Measurements from ENCODE around the gene NKX1-2. TPM values are rescaled to one million over a fixed set of nuclear protein-coding genes. Genes with fewer than 3 reads are reported as not detected.
A peak's percentile ranks its signal among the peaks of the same experiment; 100 is the strongest.

Gene NKX1-2
- polyA plus RNA-seq, 1 of the 3 experiments (the other 2 are of a cell fraction): not detected

DNA sequence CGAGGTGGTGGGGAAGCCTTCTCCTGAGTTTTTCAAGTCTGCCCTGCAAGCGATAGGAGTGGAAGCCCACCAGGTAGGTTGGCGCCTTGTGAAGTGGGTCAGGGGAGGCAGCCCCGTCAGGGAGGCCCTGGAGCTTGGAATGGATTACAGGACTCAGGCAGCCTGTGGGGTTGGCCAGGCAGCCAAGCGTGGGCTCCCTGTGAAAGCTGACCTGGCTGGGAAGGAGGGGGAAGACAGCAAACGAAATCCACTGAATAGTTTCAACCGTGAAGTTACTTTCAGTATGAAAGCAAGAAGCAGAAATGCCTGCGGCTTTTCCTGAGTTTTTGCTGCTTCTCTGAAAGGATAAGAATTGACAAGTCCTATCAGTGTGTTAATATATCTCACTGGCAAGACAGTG is 48.2 kb upstream of the NKX1-2 start (continued):
- TF ChIP-seq, protein P1, sequence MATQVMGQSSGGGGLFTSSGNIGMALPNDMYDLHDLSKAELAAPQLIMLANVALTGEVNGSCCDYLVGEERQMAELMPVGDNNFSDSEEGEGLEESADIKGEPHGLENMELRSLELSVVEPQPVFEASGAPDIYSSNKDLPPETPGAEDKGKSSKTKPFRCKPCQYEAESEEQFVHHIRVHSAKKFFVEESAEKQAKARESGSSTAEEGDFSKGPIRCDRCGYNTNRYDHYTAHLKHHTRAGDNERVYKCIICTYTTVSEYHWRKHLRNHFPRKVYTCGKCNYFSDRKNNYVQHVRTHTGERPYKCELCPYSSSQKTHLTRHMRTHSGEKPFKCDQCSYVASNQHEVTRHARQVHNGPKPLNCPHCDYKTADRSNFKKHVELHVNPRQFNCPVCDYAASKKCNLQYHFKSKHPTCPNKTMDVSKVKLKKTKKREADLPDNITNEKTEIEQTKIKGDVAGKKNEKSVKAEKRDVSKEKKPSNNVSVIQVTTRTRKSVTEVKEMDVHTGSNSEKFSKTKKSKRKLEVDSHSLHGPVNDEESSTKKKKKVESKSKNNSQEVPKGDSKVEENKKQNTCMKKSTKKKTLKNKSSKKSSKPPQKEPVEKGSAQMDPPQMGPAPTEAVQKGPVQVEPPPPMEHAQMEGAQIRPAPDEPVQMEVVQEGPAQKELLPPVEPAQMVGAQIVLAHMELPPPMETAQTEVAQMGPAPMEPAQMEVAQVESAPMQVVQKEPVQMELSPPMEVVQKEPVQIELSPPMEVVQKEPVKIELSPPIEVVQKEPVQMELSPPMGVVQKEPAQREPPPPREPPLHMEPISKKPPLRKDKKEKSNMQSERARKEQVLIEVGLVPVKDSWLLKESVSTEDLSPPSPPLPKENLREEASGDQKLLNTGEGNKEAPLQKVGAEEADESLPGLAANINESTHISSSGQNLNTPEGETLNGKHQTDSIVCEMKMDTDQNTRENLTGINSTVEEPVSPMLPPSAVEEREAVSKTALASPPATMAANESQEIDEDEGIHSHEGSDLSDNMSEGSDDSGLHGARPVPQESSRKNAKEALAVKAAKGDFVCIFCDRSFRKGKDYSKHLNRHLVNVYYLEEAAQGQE (IDR thresholded peaks at IDR 0.05; ENCODE audit: low read depth, low read length): no peak
- TF ChIP-seq EZH2phosphoT487 (IDR thresholded peaks at IDR 0.05; ENCODE audit: borderline replicate concordance, low read depth): no peak

GRCh38 chr10:124497196-124497881 is 47.5 kb upstream of the NKX1-2 start:
- no peaks in the 10 kb centered on the region for H3K9me3 ChIP-seq
- peaks cover 0 to 26% of the 10 kb centered on the region in 2 experiments; a peak in 1 of 4 replicates for H3K4me1 ChIP-seq (ENCODE audit: control insufficient read depth in 1 of 2, insufficient read depth in 2 of 2, low read depth in 1 of 2, low read length in 1 of 2)
- TF ChIP-seq CTCF (IDR thresholded peaks at IDR 0.05): no peak
- TF ChIP-seq JUND (IDR thresholded peaks at IDR 0.05): no peak
- H3K27me3 ChIP-seq (ENCODE audit: insufficient read depth): no peaks in the 10 kb centered on the region
- H3K79me2 ChIP-seq (ENCODE audit: insufficient read depth): no peaks in the 10 kb centered on the region
- 87% methylated on average over 14 of the region's 15 CpGs for WGBS (ENCODE audit: low lambda C conversion rate)
- H3K9ac ChIP-seq: no peak overlapping the region
- no peaks in the 10 kb centered on the region for H3K9me2 ChIP-seq
- ChIA-PET POLR2A (no interaction called here), CTCF (interaction anchor here (1.3 kb wide), 1 partner anchor 80 kb away, joined by 3 read pairs; no protein-coding TSS in a partner anchor)
- H3K36me3 ChIP-seq (replicated peaks in 1 of 2; ENCODE audit: control insufficient read depth in 1 of 2, insufficient read depth in 2 of 2, low read length in 1 of 2): peaks cover 0 to 14% of the 10 kb centered on the region in 2 experiments
- no peak overlapping the region for H3K4me2 ChIP-seq
- peak overlapping the region in 1 of 2 experiments; percentile 30; a peak in 1 of 4 replicates for H3K27ac ChIP-seq (ENCODE audit: low read depth in 2 of 2, low read length in 1 of 2)
- H4K20me1 ChIP-seq (ENCODE audit: insufficient read depth): no peaks in the 10 kb centered on the region
- H3K4me3 ChIP-seq (ENCODE audit: low read depth in 2 of 2, low read length in 1 of 2): no peak overlapping the region
- no peaks in the 10 kb centered on the region for H3F3A ChIP-seq (replicated peaks; ENCODE audit: insufficient read depth)
- DNase-seq: peak; percentile 61
- H2AFZ ChIP-seq (ENCODE audit: low read depth): no peak overlapping the region

DNA sequence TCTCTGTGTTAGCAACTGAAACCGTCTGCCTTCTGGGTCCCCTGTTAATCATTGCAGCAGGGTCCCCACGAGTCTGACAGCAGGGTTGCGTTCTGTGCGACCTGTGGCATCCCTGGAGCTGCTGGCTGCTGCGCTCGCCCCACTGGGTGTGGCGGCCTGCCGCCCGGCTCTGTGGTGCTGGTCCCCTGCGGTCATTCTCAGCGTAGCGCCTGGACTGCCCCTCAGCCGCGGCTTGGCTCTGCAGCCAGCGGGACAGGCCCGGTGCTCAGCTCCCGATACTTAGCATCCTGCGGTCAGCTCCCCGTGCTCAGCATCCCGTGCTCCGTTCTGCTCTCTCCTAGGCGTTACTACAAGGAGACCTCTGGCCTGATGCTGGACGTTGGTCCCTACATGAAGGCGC is 46.8 kb upstream of the NKX1-2 start:
- TF ChIP-seq NFIC (IDR thresholded peaks at IDR 0.05; ENCODE audit: borderline replicate concordance): no peak
- TF ChIP-seq GATA2 (CRISPR knock-in tag; IDR thresholded peaks at IDR 0.05): no peak
- no peak for TF ChIP-seq YY1 (IDR thresholded peaks at IDR 0.05; ENCODE audit: low read depth)
- no peak for TF ChIP-seq TCF12 (IDR thresholded peaks at IDR 0.05)
- TF ChIP-seq MEF2A (IDR thresholded peaks at IDR 0.05; ENCODE audit: borderline replicate concordance, low read depth): no peak
- no peak for TF ChIP-seq EZH2phosphoT487 (IDR thresholded peaks at IDR 0.05; ENCODE audit: borderline replicate concordance, low read depth)
- Histone ChIP-seq H3F3A (replicated peaks; ENCODE audit: insufficient read depth) (no peaks in the 10 kb centered on the region), H3K4me3 (ENCODE audit: low read depth in 2 of 2, low read length in 1 of 2) (no peak overlapping the region), H3K9ac (no peak overlapping the region), H3K27ac (ENCODE audit: low read depth in 2 of 2, low read length in 1 of 2) (peak overlapping the region in 1 of 2 experiments; percentile 51; a peak in 1 of 4 replicates), H3K4me1 (ENCODE audit: control insufficient read depth in 1 of 2, insufficient read depth in 2 of 2, low read depth in 1 of 2, low read length in 1 of 2) (peaks cover 0 to 26% of the 10 kb centered on the region in 2 experiments; a peak in 1 of 4 replicates), H2AFZ (ENCODE audit: low read depth) (no peak overlapping the region), H3K79me2 (ENCODE audit: insufficient read depth) (no peaks in the 10 kb centered on the region), H3K9me2 (no peaks in the 10 kb centered on the region), H3K4me2 (no peak overlapping the region), H3K9me3 (no peaks in the 10 kb centered on the region), H3K27me3 (ENCODE audit: insufficient read depth) (no peaks in the 10 kb centered on the region), H4K20me1 (ENCODE audit: insufficient read depth) (no peaks in the 10 kb centered on the region), H3K36me3 (replicated peaks in 1 of 2; ENCODE audit: control insufficient read depth in 1 of 2, insufficient read depth in 2 of 2, low read length in 1 of 2) (peaks cover 0 to 14% of the 10 kb centered on the region in 2 experiments)
- WGBS (ENCODE audit: low lambda C conversion rate): 81% methylated on average over 11 of the region's 24 CpGs
- ChIA-PET CTCF (interaction anchor here (1.3 kb wide), 1 partner anchor 79 kb away, joined by 3 read pairs; no protein-coding TSS in a partner anchor), POLR2A (no interaction called here)
- DNase-seq: no peak

Data from SK-N-SH (cell line).